Caki2 (cell line): ENCODE measurements around the gene UQCRFS1. TPM values are rescaled to one million over a fixed set of nuclear protein-coding genes. Genes with fewer than 3 reads are reported as not detected.

Experiments used
- DNase-seq: peaks from one replicate; pipeline ENCODE4 v3.0.0-alpha.2; 2015; ENCODE audit warnings: low read depth
- in situ Hi-C: cut with HindIII; loops from 2 replicates; pipeline ENCODE4 v1.10.0; 2016; ENCODE audit warnings: low sequenced_read_pairs, low pct_unique_long_range_greater_than_20kb, mixed read lengths
- total RNA-seq: library from RNA; depleted of rRNA; stranded (reverse); fragments of >200 nt; shearing (Covaris generic); gene quantifications from 2 replicates; pipeline ENCODE4 v1.2.3, GENCODE V29; 2014; ENCODE audit warnings: low replicate concordance

Gene UQCRFS1
- total RNA-seq, 1 experiment from 2014 or later = 44.3 TPM

DNA sequence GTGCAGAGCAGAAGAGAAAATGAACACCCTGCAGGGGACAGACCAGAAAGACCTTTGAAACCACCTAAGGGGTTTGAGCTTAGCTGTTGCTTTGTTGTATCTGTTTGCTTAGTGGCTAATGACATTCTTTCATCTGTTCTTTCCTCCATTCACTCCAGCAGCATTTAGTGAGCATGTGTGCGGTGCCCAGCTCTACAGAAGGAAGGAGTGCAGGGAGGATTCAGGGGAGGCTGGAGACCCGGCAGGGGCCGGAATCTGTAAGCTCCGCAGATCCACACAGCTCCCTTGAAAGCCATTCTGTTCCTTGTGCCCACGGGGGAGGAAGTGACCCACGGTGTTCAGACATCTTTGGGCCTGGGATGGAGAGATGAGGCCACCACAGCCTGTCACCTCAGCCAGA lies 27.5 kb downstream of the UQCRFS1 start:
- no peak for DNase-seq
- in situ Hi-C loops = loop anchor here (10.0 kb wide), 1 partner anchor 99 kb away; no protein-coding TSS in a partner anchor

DNA sequence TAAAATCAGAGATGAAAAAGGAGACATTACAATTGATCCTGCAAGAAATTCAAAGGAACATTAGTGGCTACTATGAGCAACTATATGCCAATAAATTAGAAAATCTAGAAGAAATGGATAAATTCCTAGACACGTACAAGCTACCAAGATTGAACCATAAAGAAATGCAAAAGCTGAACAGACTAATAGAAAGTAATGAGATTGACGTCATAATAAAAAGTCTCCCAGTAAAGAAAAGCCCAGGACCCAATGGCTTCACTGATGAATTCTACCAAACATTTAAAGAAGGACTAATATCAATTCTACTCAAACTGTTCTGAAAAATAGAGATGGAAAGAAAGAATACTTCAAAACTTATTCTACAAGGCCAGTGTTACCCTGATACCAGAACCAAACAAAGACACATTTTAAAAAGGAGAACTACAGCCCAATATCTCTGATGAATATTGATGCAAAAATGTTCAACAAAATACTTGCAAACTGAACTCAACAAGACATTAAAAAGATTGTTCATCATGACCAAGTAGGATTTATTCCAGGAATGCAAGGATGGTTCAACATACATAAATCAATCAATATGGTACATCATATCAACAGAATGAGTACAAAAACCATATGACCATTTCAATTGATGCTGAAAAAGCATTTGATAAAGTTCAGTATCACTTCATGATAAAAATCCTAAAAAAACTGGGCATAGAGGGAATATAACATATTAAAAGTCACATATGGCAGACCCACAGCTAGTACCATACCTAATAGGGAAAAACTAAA lies 35.8 kb downstream of the UQCRFS1 start:
- in situ Hi-C loops = no loop called here
- DNase-seq = no peak

GRCh38 chr19:29173896-29174295 lies 39.1 kb downstream of the UQCRFS1 start:
- no peak for DNase-seq
- in situ Hi-C loops = no loop called here

DNA sequence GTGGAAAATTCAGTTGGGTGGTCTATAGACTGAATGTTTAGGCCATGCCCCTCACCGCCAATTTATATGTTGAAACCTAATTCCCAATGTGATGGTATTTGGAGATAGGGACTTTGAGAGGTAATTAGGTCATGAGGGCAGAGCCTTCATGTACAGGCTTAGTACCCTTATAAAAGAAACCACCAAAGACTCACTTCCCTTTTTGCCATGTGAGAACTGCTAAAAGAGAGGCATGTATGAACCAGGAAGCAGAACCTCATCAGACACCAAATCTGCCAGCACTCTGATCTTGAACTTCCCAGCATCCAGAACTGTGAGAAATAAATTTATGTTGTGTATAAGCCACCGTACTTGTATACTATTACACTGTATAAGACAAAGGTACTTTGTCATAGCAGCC lies 40.6 kb downstream of the UQCRFS1 start:
- no peak for DNase-seq
- in situ Hi-C loops = no loop called here

DNA sequence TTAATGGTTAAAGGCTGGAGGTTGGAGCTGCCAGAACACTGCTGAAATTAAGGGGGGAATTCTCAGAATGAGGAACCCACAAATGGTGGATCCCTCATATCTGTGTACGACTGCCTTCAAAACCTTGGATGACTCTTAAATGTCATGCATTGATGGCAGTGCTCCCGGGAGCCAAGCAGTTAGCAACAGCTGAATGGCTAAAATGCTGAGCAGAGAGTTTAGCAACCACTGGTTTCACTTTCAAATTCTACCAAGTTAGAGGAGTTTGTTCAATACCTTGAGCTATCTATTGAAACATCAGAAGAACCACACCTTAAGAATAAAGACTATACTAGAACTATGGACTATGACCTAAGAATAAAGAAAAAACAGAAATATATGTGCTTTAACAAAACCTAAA lies 41.4 kb downstream of the UQCRFS1 start:
- in situ Hi-C loops = no loop called here

GRCh38 chr19:29170554-29170953 lies 42.4 kb downstream of the UQCRFS1 start:
- in situ Hi-C loops = no loop called here

More for the DNA sequence above, 41.4 kb downstream of the UQCRFS1 start:
- DNase-seq = no peak

DNA sequence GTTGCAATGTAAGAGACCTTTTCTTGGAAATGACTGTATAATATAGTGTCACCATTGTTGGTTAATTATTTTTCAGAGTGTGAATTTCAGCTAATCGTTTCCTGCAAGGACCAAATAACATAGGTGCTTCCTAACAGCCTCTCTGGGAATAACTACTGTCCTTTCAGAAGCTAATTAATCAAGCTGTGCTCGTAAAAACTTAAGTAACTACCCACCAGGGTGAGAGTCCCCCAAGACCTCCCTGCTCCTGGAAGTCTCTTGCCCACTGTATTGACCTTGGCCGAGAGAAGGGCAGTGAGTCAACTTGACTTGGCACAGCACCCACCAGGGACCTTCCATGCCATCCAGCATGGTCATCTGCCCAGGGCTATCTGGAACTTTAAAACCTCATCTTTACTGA lies 50.3 kb downstream of the UQCRFS1 start:
- DNase-seq = no peak
- in situ Hi-C loops = no loop called here

More at GRCh38 chr19:29170554-29170953, 42.4 kb downstream of the UQCRFS1 start:
- no peak for DNase-seq

DNA sequence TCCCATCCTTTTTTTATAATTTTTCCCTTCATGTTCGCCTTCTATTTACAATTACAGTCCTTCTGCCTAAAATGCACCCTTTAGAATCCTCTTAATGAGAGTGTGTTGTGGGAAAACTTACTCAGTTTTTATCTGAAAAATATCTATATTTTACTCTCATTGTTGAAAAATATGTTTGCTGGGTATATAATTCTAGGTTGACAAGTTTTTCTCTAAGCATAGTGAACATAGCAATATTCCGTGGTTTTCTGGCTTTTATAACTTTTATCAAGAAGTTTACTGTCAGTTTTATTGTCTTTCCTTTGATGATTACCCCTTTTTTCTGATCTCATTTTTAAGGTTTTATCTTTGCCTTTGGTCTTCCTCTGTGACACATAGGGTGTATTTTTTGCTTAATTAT lies 57.3 kb downstream of the UQCRFS1 start:
- in situ Hi-C loops = no loop called here

More for the DNA sequence above, 57.3 kb downstream of the UQCRFS1 start:
- no peak for DNase-seq
